Activated CD8-positive, alpha-beta memory T cell treated with anti-CD3 and anti-CD28 coated beads, Interleukin-2, amount 10 ng/mL, durations not matched to agents 7 days and 5 days (primary cell): Measurements from ENCODE around the gene DCAF16. TPM values are rescaled to one million over a fixed set of nuclear protein-coding genes. Genes with fewer than 3 reads are reported as not detected.
A peak's percentile ranks its signal among the peaks of the same experiment; 100 is the strongest.

Experiments used
- ATAC-seq: fragments of 150-1000 bp; cut with Tn5 transposase; one replicate; pipeline ENCODE4 v1.10.0; 2021; ENCODE audit warnings: moderate library complexity
- CTCF ChIA-PET: fragments of 350-600 bp; sonication (Branson Sonifier 250); formaldehyde crosslinking; loops from one replicate; lab custom pipeline; 2021; ENCODE audit warnings: antibody characterized with exemption; lab: Charles Lee
- DNase-seq: peaks from one replicate; pipeline ENCODE4 v3.0.0-alpha.2; 2020
- H3K27ac Mint-ChIP-seq: one replicate; pipeline ENCODE4 v1.8.0; 2021; ENCODE audit warnings: mild to moderate bottlenecking, mixed read lengths
- H3K27me3 Mint-ChIP-seq: one replicate; pipeline ENCODE4 v1.8.0; 2021; ENCODE audit warnings: mixed read lengths
- H3K36me3 Mint-ChIP-seq: one replicate; pipeline ENCODE4 v1.8.0; 2021; ENCODE audit warnings: mild to moderate bottlenecking, mixed read lengths
- H3K4me1 Mint-ChIP-seq: one replicate; pipeline ENCODE4 v1.8.0; 2021; ENCODE audit warnings: mixed read lengths
- H3K4me3 Mint-ChIP-seq: one replicate; pipeline ENCODE4 v1.8.0; 2021; ENCODE audit warnings: mild to moderate bottlenecking, moderate library complexity, mixed read lengths
- H3K9me3 Mint-ChIP-seq: one replicate; pipeline ENCODE4 v1.8.0; 2022; ENCODE audit warnings: low read depth, mixed read lengths
- total RNA-seq, 2 experiments: library from RNA; stranded (reverse); gene quantifications; one replicate each; pipeline ENCODE4 v1.2.3, GENCODE V29; 2021

DCAF16 gene
- total RNA-seq, 2 experiments from 2014 or later = 38.9 to 56.4 TPM

- CTCF ChIA-PET = interaction anchor here (1.4 kb wide), 1 partner anchor 233 kb away, joined by 5 read pairs; no protein-coding TSS in a partner anchor
- H3K36me3 Mint-ChIP-seq = peaks cover 52% of the 10 kb centered on the region
- peak overlapping the region; percentile 96 for H3K4me3 Mint-ChIP-seq
- H3K9me3 Mint-ChIP-seq = no peaks in the 10 kb centered on the region
- H3K4me1 Mint-ChIP-seq = peaks cover 48% of the 10 kb centered on the region
- DNase-seq (peak; percentile 61), ATAC-seq (peak; percentile 42)
- H3K27me3 Mint-ChIP-seq = no peaks in the 10 kb centered on the region
- H3K27ac Mint-ChIP-seq = peak overlapping the region; percentile 98
These were observed 584 bp upstream of the DCAF16 start for GRCh38 chr4:17811078-17811603.

GRCh38 chr4:17809667-17810066 is 890 bp downstream of the DCAF16 start:
- Mint-ChIP-seq H3K4me3 (peak overlapping the region; percentile 96), H3K4me1 (peaks cover 47% of the 10 kb centered on the region), H3K27me3 (no peaks in the 10 kb centered on the region), H3K9me3 (no peaks in the 10 kb centered on the region), H3K27ac (peak overlapping the region; percentile 98), H3K36me3 (peaks cover 47% of the 10 kb centered on the region)
- DNase-seq = no peak
- ATAC-seq = no peak
- CTCF ChIA-PET = interaction anchor here (1.3 to 5.2 kb wide), 6 partner anchors 10 to 261 kb away, joined by 4 to 37 read pairs (median 5); partner anchors contain the start of gene MED28

- Mint-ChIP-seq H3K27ac (peak overlapping the region; percentile 45), H3K27me3 (no peaks in the 10 kb centered on the region), H3K4me1 (peaks cover 37% of the 10 kb centered on the region), H3K9me3 (no peaks in the 10 kb centered on the region), H3K36me3 (peaks cover 52% of the 10 kb centered on the region), H3K4me3 (peak overlapping the region; percentile 96)
- CTCF ChIA-PET = interaction anchor here (1.2 to 5.2 kb wide), 5 partner anchors 9 to 259 kb away, joined by 3 to 37 read pairs (median 6); no protein-coding TSS in a partner anchor
- DNase-seq = no peak
- no peak for ATAC-seq
These were observed 3.1 kb downstream of the DCAF16 start for GRCh38 chr4:17807446-17807845.

GRCh38 chr4:17805580-17806155 is 4.9 kb downstream of the DCAF16 start:
- DNase-seq = no peak
- Mint-ChIP-seq H3K27me3 (no peaks in the 10 kb centered on the region), H3K4me3 (no peak overlapping the region), H3K27ac (no peak overlapping the region), H3K4me1 (peaks cover 35% of the 10 kb centered on the region), H3K36me3 (peaks cover 53% of the 10 kb centered on the region), H3K9me3 (no peaks in the 10 kb centered on the region)
- no peak for ATAC-seq
- CTCF ChIA-PET = interaction anchor here (0.7 to 5.2 kb wide), 4 partner anchors 8 to 551 kb away, joined by 4 to 37 read pairs (median 21); no protein-coding TSS in a partner anchor

- Mint-ChIP-seq H3K27ac (peak overlapping the region; percentile 30), H3K4me1 (peaks cover 17% of the 10 kb centered on the region), H3K9me3 (no peaks in the 10 kb centered on the region), H3K36me3 (peaks cover 41% of the 10 kb centered on the region), H3K4me3 (no peak overlapping the region), H3K27me3 (no peaks in the 10 kb centered on the region)
- CTCF ChIA-PET = interaction anchor here (0.7 to 6.1 kb wide), 5 partner anchors 10 to 249 kb away, joined by 3 to 37 read pairs (median 4); partner anchors contain the start of gene DCAF16
- peak; percentile 42 for ATAC-seq
- no peak for DNase-seq
These were observed 12.7 kb downstream of the DCAF16 start for GRCh38 chr4:17797808-17798207.

GRCh38 chr4:17794730-17795129 is 15.8 kb downstream of the DCAF16 start:
- H3K27me3 Mint-ChIP-seq = no peaks in the 10 kb centered on the region
- DNase-seq (no peak), ATAC-seq (no peak)
- H3K4me1 Mint-ChIP-seq = peaks cover 13% of the 10 kb centered on the region
- no peaks in the 10 kb centered on the region for H3K9me3 Mint-ChIP-seq
- CTCF ChIA-PET = no interaction called here
- H3K4me3 Mint-ChIP-seq = no peak overlapping the region
- H3K36me3 Mint-ChIP-seq = peaks cover 36% of the 10 kb centered on the region
- H3K27ac Mint-ChIP-seq = no peak overlapping the region

GRCh38 chr4:17788956-17789355 is 21.6 kb downstream of the DCAF16 start:
- Mint-ChIP-seq H3K4me1 (peaks cover 8% of the 10 kb centered on the region), H3K4me3 (no peak overlapping the region), H3K36me3 (peaks cover 28% of the 10 kb centered on the region), H3K27me3 (no peaks in the 10 kb centered on the region), H3K9me3 (no peaks in the 10 kb centered on the region), H3K27ac (no peak overlapping the region)
- DNase-seq (no peak), ATAC-seq (no peak)
- CTCF ChIA-PET = interaction anchor here (1.1 kb wide), 1 partner anchor 28 kb away, joined by 4 read pairs; no protein-coding TSS in a partner anchor

GRCh38 chr4:17787315-17787714 is 23.2 kb downstream of the DCAF16 start:
- H3K36me3 Mint-ChIP-seq = peaks cover 17% of the 10 kb centered on the region
- ATAC-seq (no peak), DNase-seq (no peak)
- no peak overlapping the region for H3K4me3 Mint-ChIP-seq
- CTCF ChIA-PET = no interaction called here
- peaks cover 8% of the 10 kb centered on the region for H3K4me1 Mint-ChIP-seq
- H3K9me3 Mint-ChIP-seq = no peaks in the 10 kb centered on the region
- H3K27ac Mint-ChIP-seq = no peak overlapping the region
- peaks cover 8% of the 10 kb centered on the region for H3K27me3 Mint-ChIP-seq

- Mint-ChIP-seq H3K4me1 (peaks cover 13% of the 10 kb centered on the region), H3K27me3 (peaks cover 16% of the 10 kb centered on the region), H3K4me3 (no peak overlapping the region), H3K27ac (no peak overlapping the region), H3K9me3 (no peaks in the 10 kb centered on the region), H3K36me3 (peaks cover 12% of the 10 kb centered on the region)
- DNase-seq (no peak), ATAC-seq (no peak)
- CTCF ChIA-PET = no interaction called here
These were observed 24.0 kb downstream of the DCAF16 start for GRCh38 chr4:17786567-17786966.

- H3K36me3 Mint-ChIP-seq = peaks cover 9% of the 10 kb centered on the region
- CTCF ChIA-PET = interaction anchor here (0.5 kb wide), 1 partner anchor 461 kb away, joined by 3 read pairs; no protein-coding TSS in a partner anchor
- H3K9me3 Mint-ChIP-seq = no peaks in the 10 kb centered on the region
- DNase-seq = no peak
- no peak for ATAC-seq
- H3K4me1 Mint-ChIP-seq = peaks cover 14% of the 10 kb centered on the region
- H3K4me3 Mint-ChIP-seq = no peak overlapping the region
- H3K27me3 Mint-ChIP-seq = peaks cover 19% of the 10 kb centered on the region
- no peak overlapping the region for H3K27ac Mint-ChIP-seq
These were observed 24.7 kb downstream of the DCAF16 start for GRCh38 chr4:17785858-17786257.

GRCh38 chr4:17781300-17782287 is 29.0 kb downstream of the DCAF16 start, which contains the start of gene FAM184B:
FAM184B (minus strand) TSS chr4:17781621; CDS start chr4:17781299, 322 bp downstream.
- Mint-ChIP-seq H3K27me3 (peaks cover 49% of the 10 kb centered on the region), H3K4me1 (peaks cover 9% of the 10 kb centered on the region), H3K4me3 (no peak within 1 kb of the TSS), H3K9me3 (no peaks in the 10 kb centered on the region), H3K27ac (no peak within 1 kb of the TSS), H3K36me3 (no peaks in the 10 kb centered on the region)
- DNase-seq (no peak), ATAC-seq (peak; percentile 30)
- CTCF ChIA-PET = no interaction called here

- ATAC-seq (no peak), DNase-seq (no peak)
- Mint-ChIP-seq H3K9me3 (no peaks in the 10 kb centered on the region), H3K36me3 (no peaks in the 10 kb centered on the region), H3K4me1 (peaks cover 6% of the 10 kb centered on the region), H3K27ac (no peak overlapping the region), H3K27me3 (peaks cover 49% of the 10 kb centered on the region), H3K4me3 (no peak overlapping the region)
- CTCF ChIA-PET = no interaction called here
These were observed 29.9 kb downstream of the DCAF16 start for GRCh38 chr4:17780501-17781299.
